Trophoblast cell (in vitro differentiated cells and primary cell): ENCODE measurements around the gene FUBP1.
"Not testable (repeated sequence)": the region's sequence is repeated elsewhere in the genome, so short reads cannot be mapped to it uniquely, and the experiment has no call there.

Experiments used
- DNase-seq, 2 donors: peaks; one replicate each; pipeline ENCODE4 v3.0.0-alpha.2; 2016
- H2AFZ ChIP-seq: 2 replicates; pipeline ENCODE4 v1.6.1; 2013; ENCODE audit warnings: low read length, moderate library complexity, mild to moderate bottlenecking; ENCODE audit not compliant: insufficient read depth, poor library complexity
- H2AK5ac ChIP-seq: 2 replicates; pipeline ENCODE4 v1.6.1; 2013; ENCODE audit warnings: mild to moderate bottlenecking, low read length
- H2BK120ac ChIP-seq: 2 replicates; pipeline ENCODE4 v1.6.1; 2013; ENCODE audit warnings: low read length, mild to moderate bottlenecking, moderate library complexity; ENCODE audit not compliant: insufficient read depth, poor library complexity
- H2BK12ac ChIP-seq: 2 replicates; pipeline ENCODE4 v1.6.1; 2013; ENCODE audit warnings: mild to moderate bottlenecking, low read length, moderate library complexity
- H2BK5ac ChIP-seq: 2 replicates; pipeline ENCODE4 v1.6.1; 2013; ENCODE audit warnings: low read length, low read depth, moderate library complexity, mild to moderate bottlenecking; ENCODE audit not compliant: poor library complexity
- H3K14ac ChIP-seq: 2 replicates; pipeline ENCODE4 v1.6.1; 2013; ENCODE audit warnings: mild to moderate bottlenecking, low read length
- H3K18ac ChIP-seq: 2 replicates; pipeline ENCODE4 v1.6.1; 2013; ENCODE audit warnings: mild to moderate bottlenecking, low read length
- H3K23ac ChIP-seq: 2 replicates; pipeline ENCODE4 v1.6.1; 2013; ENCODE audit warnings: low read length
- H3K27ac ChIP-seq: 2 replicates; pipeline ENCODE4 v1.5.1; 2013; ENCODE audit warnings: low read depth, mild to moderate bottlenecking, inconsistent platforms, low read length, moderate library complexity
- H3K27me3 ChIP-seq: 2 replicates; pipeline ENCODE4 v1.6.1; 2013; ENCODE audit warnings: inconsistent platforms, mild to moderate bottlenecking, low read length, moderate library complexity; ENCODE audit not compliant: insufficient read depth
- H3K36me3 ChIP-seq, 2 experiments: 1 replicate in 1 of 2; 2 replicates in 1 of 2; pipeline ENCODE4 v1.6.1; 2013; ENCODE audit warnings: low read length in 2 of 2, mild to moderate bottlenecking in 2 of 2, moderate library complexity in 1 of 2; ENCODE audit not compliant: insufficient read depth in 2 of 2, control insufficient read depth in 1 of 2
- H3K4ac ChIP-seq: 2 replicates; pipeline ENCODE4 v1.6.1; 2013; ENCODE audit warnings: low read depth, mild to moderate bottlenecking, low read length, moderate library complexity
- H3K4me1 ChIP-seq, 2 experiments: 1 replicate in 1 of 2; 2 replicates in 1 of 2; pipeline ENCODE4 v1.6.1; 2013; ENCODE audit warnings: low read length in 2 of 2, mild to moderate bottlenecking in 2 of 2, moderate library complexity in 1 of 2; ENCODE audit not compliant: insufficient read depth in 2 of 2, control insufficient read depth in 1 of 2
- H3K4me2 ChIP-seq: 2 replicates; pipeline ENCODE4 v1.6.1; 2013; ENCODE audit warnings: inconsistent platforms, mild to moderate bottlenecking, low read length, moderate library complexity
- H3K4me3 ChIP-seq: 2 replicates; pipeline ENCODE4 v1.5.1; 2013; ENCODE audit warnings: mild to moderate bottlenecking, low read depth, low read length, inconsistent platforms
- H3K79me1 ChIP-seq: one replicate; pipeline ENCODE4 v1.6.1; 2013; ENCODE audit warnings: low read length
- H3K79me2 ChIP-seq: 2 replicates; pipeline ENCODE4 v1.6.1; 2013; ENCODE audit warnings: low read length, mild to moderate bottlenecking; ENCODE audit not compliant: control insufficient read depth, insufficient read depth, poor library complexity
- H3K9ac ChIP-seq: 2 replicates; pipeline ENCODE4 v1.6.1; 2013; ENCODE audit warnings: mild to moderate bottlenecking, low read length
- H3K9me3 ChIP-seq: 2 replicates; pipeline ENCODE4 v1.6.1; 2013; ENCODE audit warnings: low read depth, mild to moderate bottlenecking, control low read depth, inconsistent platforms, low read length; ENCODE audit not compliant: insufficient read depth
- H4K12ac ChIP-seq: 2 replicates; pipeline ENCODE4 v1.6.1; 2013; ENCODE audit warnings: low read depth, mild to moderate bottlenecking, low read length, moderate library complexity
- H4K8ac ChIP-seq: 2 replicates; pipeline ENCODE4 v1.6.1; 2013; ENCODE audit warnings: low read depth, mild to moderate bottlenecking, low read length, moderate library complexity
- H4K91ac ChIP-seq: one replicate; pipeline ENCODE4 v1.6.1; 2013; ENCODE audit warnings: low read depth, mild to moderate bottlenecking, low read length, moderate library complexity
- WGBS: extraction: QIAGEN DNeasy Blood & Tissue Kit; methylation state at CpG from one replicate; pipeline ENCODE4 v1.1.7; 2013; ENCODE audit warnings: missing lambda C conversion rate; ENCODE audit not compliant: insufficient read length, insufficient coverage; ENCODE audit errors: extremely low coverage; 5-methylcytosine and 5-hydroxymethylcytosine counted together

Gene FUBP1

DNA sequence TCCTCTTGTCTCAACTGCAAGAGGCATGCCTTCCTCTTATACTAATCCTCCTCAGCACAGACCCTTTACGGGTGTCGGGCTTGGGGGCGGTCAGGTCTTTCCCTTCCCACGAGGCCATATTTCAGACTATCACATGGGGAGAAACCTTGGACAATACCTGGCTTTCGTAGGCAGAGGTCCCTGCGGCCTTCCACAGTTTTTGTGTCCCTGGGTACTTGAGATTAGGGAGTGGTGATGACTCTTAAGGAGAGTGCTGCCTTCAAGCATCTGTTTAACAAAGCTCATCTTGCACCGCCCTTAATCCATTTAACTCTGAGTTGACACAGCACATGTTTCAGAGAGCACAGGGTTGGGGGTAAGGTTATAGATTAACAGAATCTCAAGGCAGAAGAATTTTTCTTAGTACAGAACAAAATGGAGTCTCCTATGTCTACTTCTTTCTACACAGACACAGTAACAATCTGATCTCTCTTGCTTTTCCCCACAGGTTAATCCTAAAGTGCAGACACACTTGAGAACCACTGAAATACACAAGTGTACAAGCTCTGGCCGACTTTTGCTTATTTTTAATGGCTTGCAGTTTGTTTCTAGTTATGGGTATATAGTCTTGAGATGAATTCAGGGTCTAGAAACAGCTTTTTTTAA is 4.6 kb upstream of the FUBP1 start:
- H4K8ac ChIP-seq, H3K14ac ChIP-seq, H3K4me3 ChIP-seq, H3K23ac ChIP-seq, H4K91ac ChIP-seq, H3K9me3 ChIP-seq, H3K4me1 ChIP-seq, H2BK120ac ChIP-seq, H2AFZ ChIP-seq, H3K18ac ChIP-seq, H4K12ac ChIP-seq, H2BK12ac ChIP-seq, H3K36me3 ChIP-seq, H2AK5ac ChIP-seq, H3K27ac ChIP-seq, H3K4me2 ChIP-seq, H2BK5ac ChIP-seq, DNase-seq, H3K27me3 ChIP-seq, H3K9ac ChIP-seq, H3K4ac ChIP-seq: not testable (repeated sequence)
- no CpG with 5 or more reads among the region's 8 CpGs for WGBS
- peaks cover 11% of the 10 kb centered on the region for H3K79me1 ChIP-seq
- peaks cover 11% of the 10 kb centered on the region for H3K79me2 ChIP-seq

DNA sequence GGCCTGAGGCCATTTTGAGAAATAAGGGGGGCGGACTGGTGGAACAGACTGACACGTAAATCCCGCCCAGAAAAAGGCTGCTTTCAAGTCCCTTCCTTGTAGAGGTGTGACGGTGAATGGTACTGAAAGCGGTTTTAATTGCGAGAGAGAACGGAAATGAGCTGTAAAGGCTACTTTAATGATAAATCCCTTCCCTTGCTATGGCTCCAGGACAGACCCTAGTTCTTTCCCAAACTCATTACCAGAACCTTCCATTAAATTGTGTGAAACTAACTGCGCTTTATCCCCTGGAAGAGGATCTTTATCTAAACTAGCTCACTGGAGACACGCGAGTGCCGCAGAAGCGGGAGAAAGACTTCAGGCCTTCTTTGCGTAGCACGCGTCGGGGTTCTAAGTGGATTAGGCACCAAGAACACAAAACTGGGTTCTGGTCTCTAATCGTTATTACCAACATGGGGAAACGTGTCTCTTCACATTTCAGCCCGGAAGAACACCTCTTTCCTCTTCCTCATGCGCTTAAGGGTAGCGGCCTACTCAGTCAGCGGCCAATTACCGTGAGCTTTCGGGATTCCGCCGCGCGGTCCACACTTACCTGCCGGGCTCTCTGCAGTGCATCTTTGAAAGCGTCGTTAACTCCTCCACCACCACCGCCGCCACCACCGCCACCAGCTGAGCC is 441 bp downstream of the FUBP1 start:
- no peak overlapping the region for H3K23ac ChIP-seq
- H3K4me2 ChIP-seq, result peak overlapping the region; percentile 54
- DNase-seq, result peak; percentile 65 to 95
- H4K12ac ChIP-seq, result peak overlapping the region; percentile 59
- H3K9ac ChIP-seq, result peak overlapping the region; percentile 92
- peak overlapping the region; percentile 95 for H3K14ac ChIP-seq
- H3K27me3 ChIP-seq, result no peaks in the 10 kb centered on the region
- peaks cover 26% of the 10 kb centered on the region for H3K79me2 ChIP-seq
- no peak overlapping the region for H2BK12ac ChIP-seq
- peak overlapping the region; percentile 38 for H2AK5ac ChIP-seq
- no CpG with 5 or more reads among the region's 34 CpGs for WGBS
- peak overlapping the region; percentile 98 for H4K91ac ChIP-seq
- H3K18ac ChIP-seq, result peak overlapping the region; percentile 95
- H2AFZ ChIP-seq, result peak overlapping the region; percentile 79
- H3K27ac ChIP-seq, result peak overlapping the region; percentile 87
- H3K36me3 ChIP-seq, result peaks cover 4 to 8% of the 10 kb centered on the region in 2 experiments
- H4K8ac ChIP-seq, result peak overlapping the region; percentile 99
- peak overlapping the region; percentile 82 for H2BK120ac ChIP-seq
- peak overlapping the region; percentile 81 for H3K4me3 ChIP-seq
- H3K4me1 ChIP-seq, result peaks cover 5 to 9% of the 10 kb centered on the region in 2 experiments
- H3K79me1 ChIP-seq, result peaks cover 14% of the 10 kb centered on the region
- peak overlapping the region; percentile 80 for H3K4ac ChIP-seq
- H2BK5ac ChIP-seq, result peak overlapping the region; percentile 95
- H3K9me3 ChIP-seq, result no peaks in the 10 kb centered on the region

DNA sequence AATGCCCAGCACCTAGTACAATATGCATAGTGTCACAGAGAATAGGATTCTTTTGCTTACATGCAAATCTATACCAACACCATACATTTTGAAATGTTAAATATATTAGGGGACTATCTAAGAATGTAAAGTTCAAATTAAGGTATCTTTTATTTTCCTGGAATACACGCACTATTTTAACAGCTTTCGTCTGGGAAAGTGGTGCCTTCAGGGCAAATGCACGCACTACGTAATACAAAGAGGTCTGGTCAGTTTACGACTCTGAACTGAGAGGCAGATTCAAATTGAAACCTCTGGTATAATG is 931 bp downstream of the FUBP1 start:
- peak overlapping the region; percentile 99 for H4K8ac ChIP-seq
- no peaks in the 10 kb centered on the region for H3K9me3 ChIP-seq
- H3K9ac ChIP-seq, result no peak overlapping the region
- H3K27me3 ChIP-seq, result no peaks in the 10 kb centered on the region
- H3K14ac ChIP-seq, result no peak overlapping the region
- peaks cover 29% of the 10 kb centered on the region for H3K79me2 ChIP-seq
- H4K12ac ChIP-seq, result no peak overlapping the region
- no peak overlapping the region for H2AK5ac ChIP-seq
- no peak overlapping the region for H2BK5ac ChIP-seq
- WGBS, result no CpG with 5 or more reads among the region's 5 CpGs
- peak overlapping the region; percentile 54 for H3K4me2 ChIP-seq
- H3K27ac ChIP-seq, result no peak overlapping the region
- H4K91ac ChIP-seq, result peak overlapping the region; percentile 98
- peak overlapping the region; percentile 80 for H3K4ac ChIP-seq
- H2BK12ac ChIP-seq, result no peak overlapping the region
- peak overlapping the region; percentile 81 for H3K4me3 ChIP-seq
- no peak overlapping the region for H3K18ac ChIP-seq
- no peak overlapping the region for H2BK120ac ChIP-seq
- H3K36me3 ChIP-seq, result peaks cover 4 to 11% of the 10 kb centered on the region in 2 experiments
- peaks cover 14% of the 10 kb centered on the region for H3K79me1 ChIP-seq
- no peak overlapping the region for H3K23ac ChIP-seq
- H2AFZ ChIP-seq, result no peak overlapping the region
- DNase-seq, result peak in 1 of 2 donors; percentile 97
- H3K4me1 ChIP-seq, result peaks cover 5 to 9% of the 10 kb centered on the region in 2 experiments

DNA sequence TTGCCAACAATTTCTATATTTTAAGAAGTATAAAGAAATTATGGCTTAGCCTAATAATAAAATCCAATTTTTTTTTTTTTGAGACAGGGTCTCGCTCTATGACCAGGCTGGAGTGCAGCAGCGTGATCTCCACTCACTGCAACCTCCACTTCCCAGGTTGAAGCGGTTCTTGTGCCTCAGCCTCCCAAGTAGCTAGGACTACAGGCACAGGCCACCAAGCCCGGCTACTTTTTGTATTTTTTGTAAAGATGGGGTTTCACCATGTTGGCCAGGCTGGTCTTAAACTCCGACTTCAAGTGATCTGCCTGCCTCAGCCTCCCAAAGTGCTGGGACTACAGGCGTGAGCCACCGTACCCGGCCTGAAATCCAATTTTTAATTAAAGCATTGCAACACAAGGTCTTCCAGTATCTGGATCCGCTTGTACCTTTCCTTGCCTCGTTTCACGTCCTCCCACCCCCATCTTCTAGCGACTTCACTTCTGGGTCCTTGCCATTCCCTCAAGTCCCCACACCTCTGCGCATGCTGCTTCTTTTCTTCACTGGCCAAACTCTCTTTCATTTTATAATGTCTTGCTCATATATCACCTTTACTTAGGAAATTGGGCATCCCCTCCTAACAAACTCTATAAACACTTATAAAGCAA is 2.3 kb downstream of the FUBP1 start:
- Histone ChIP-seq H3K79me1 (peaks cover 14% of the 10 kb centered on the region), H4K8ac (no peak overlapping the region), H3K14ac (no peak overlapping the region), H3K18ac (no peak overlapping the region), H3K9ac (no peak overlapping the region), H2BK12ac (no peak overlapping the region), H2BK5ac (no peak overlapping the region), H3K27me3 (no peaks in the 10 kb centered on the region), H3K79me2 (peaks cover 35% of the 10 kb centered on the region), H3K36me3 (peaks cover 4 to 13% of the 10 kb centered on the region in 2 experiments), H4K12ac (no peak overlapping the region), H3K4me2 (peak overlapping the region; percentile 40), H3K4ac (peak overlapping the region; percentile 91), H3K27ac (no peak overlapping the region), H3K23ac (no peak overlapping the region), H3K4me3 (no peak overlapping the region), H2AK5ac (no peak overlapping the region), H3K4me1 (peaks cover 5 to 9% of the 10 kb centered on the region in 2 experiments), H2AFZ (no peak overlapping the region), H4K91ac (no peak overlapping the region), H2BK120ac (no peak overlapping the region), H3K9me3 (no peaks in the 10 kb centered on the region)
- DNase-seq, result peak in 1 of 2 donors; percentile 20
- no CpG with 5 or more reads among the region's 13 CpGs for WGBS
